HG03457 (cell line): ENCODE results near the gene TMEM187.
"Not testable (repeated sequence)": the region's sequence is repeated elsewhere in the genome, so short reads cannot be mapped to it uniquely, and the experiment has no call there.

ENCODE experiments used
- ATAC-seq: cut with Tn5 transposase; IDR thresholded peaks from one replicate; pipeline ENCODE4 v1.9.1; 2021; ENCODE audit warnings: moderate number of reproducible peaks; ENCODE audit not compliant: unreplicated experiment

Gene TMEM187

GRCh38 chrX:153970357-153971123 is 2.0 kb upstream of the TMEM187 start:
- no peak for ATAC-seq

- no peak for ATAC-seq
Observed at GRCh38 chrX:153971124-153971449, 1.5 kb upstream of the TMEM187 start.

GRCh38 chrX:153971450-153972367 is 845 bp upstream of the TMEM187 start, which contains the start of gene HCFC1:
HCFC1 (minus strand) TSS chrX:153971818; CDS start chrX:153970840, 978 bp downstream.
- ATAC-seq = peak; percentile 25

- ATAC-seq = no peak
Observed at GRCh38 chrX:153973127-153974002, 811 bp downstream of the TMEM187 start.

GRCh38 chrX:153974003-153974725 is 1.6 kb downstream of the TMEM187 start:
- no peak for ATAC-seq

- ATAC-seq = no peak
Observed at GRCh38 chrX:153974726-153975286, 2.3 kb downstream of the TMEM187 start.

DNA sequence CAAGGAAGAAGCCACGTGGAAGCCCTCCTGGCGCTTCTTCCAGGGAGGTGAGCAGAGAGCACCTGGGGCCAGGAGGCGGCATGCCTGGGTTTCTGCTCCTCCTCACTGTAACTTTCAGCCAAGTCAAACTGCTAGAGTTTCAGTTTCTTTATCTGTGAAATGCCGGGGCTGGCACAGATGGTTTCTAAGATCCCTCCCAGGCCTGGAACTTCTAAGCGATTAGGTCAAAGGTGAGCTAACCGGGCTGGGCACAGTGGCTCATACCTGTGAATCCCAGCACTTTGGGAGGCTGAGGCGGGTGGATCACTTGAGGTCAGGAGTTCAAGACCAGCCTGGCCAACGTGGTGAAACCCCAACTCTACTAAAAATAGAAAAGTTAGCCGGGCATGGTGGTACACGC is 7.8 kb downstream of the TMEM187 start:
- not testable (repeated sequence) for ATAC-seq

DNA sequence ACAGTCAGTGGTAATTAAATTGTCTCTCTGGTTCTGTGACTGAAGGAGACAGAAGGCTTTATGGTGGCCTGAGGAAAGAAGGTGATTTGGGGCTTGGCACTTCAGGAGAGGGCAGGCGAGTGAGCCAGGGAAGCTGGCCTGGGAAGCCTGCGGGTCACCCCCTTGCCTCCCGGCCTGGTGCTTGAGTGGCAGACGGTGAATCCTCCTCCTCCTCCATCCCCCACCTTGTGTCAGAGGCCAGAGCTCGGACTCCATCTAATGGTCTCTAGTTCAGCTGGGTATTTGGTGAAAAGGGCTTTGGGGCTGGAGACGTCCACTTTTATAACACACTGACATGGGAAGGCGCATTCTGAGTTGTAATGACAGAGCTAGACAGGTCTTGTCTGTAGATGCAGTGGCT is 8.7 kb downstream of the TMEM187 start:
- no peak for ATAC-seq

- no peak for ATAC-seq
Observed at GRCh38 chrX:153981771-153982533, 9.4 kb downstream of the TMEM187 start.

DNA sequence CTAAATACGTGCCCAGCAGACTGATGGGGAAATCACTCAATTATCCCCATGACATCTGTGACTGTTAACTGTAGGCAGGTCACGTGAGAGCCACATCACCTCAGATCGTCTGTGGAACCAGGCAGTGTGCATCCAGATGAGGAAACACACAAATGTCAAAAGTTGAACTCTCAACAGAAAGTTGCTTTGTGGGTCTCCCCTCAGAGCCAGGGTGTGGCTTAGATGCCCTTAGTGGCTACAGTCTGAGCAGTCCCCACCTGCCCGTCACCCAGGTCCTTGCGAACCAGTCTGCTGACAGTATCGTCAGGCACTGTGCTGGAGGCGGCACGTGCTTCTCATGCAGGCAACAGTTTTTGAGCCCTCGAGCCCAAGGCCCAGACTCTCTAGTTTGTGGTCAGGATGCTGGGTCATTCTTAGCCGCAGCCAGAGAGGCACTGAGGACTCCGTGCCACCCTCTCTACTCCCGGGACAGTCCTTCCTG is 10.8 kb downstream of the TMEM187 start:
- ATAC-seq = no peak

GRCh38 chrX:153984351-153985178 is 12.0 kb downstream of the TMEM187 start:
- ATAC-seq = no peak

DNA sequence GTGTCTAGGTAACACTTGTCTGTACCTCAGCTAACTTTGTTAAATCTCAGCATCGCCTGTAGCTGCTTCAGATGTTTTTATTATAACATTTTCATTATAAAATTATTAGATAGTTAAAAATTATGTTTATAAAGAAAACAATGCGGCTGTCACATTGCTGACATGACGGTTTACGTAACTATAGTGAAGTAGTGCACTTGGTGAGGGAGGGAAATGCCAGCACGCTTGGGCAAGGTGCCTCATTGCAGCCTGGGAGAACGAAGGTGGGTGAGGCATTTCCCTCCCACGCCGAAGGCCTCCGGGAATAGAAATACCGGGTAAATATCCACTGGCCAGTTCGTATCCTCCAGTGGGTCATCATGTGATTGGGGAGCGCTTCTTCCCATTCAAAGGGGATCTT is 15.9 kb downstream of the TMEM187 start:
- no peak for ATAC-seq

GRCh38 chrX:153989973-153990655 is 17.6 kb downstream of the TMEM187 start:
- ATAC-seq = no peak

- ATAC-seq = no peak
Observed at GRCh38 chrX:153991013-153991580, 18.5 kb downstream of the TMEM187 start.

GRCh38 chrX:153992180-153992579 is 19.6 kb downstream of the TMEM187 start:
- ATAC-seq = no peak

GRCh38 chrX:153993079-153993478 is 20.5 kb downstream of the TMEM187 start:
- ATAC-seq = no peak

DNA sequence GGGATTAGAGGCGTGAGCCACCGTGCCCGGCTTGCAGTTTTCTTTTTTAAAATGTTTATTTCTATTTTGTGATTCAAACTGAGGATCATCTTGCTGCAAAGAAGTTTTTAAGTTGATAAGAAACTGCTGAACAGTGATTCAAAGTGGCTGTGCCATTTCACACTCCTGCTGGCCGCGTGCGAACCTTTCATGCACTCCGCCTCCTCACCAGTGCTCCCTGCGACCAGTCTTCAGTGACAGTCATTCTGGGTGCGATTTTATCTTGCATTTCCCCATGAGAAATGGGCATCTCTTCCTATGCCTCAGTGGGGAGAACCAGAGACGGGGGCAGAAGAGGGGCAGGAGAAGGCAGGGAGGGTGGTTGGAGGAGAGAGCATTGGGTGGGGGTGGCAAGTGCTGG is 21.4 kb downstream of the TMEM187 start:
- ATAC-seq = no peak
